Retinal pigment epithelial cell (primary cell): Measurements from ENCODE around the gene SENP6.
A peak's percentile ranks its signal among the peaks of the same experiment; 100 is the strongest.
"Not testable (repeated sequence)": the region's sequence is repeated elsewhere in the genome, so short reads cannot be mapped to it uniquely, and the experiment has no call there.

Experiments used
- DNase-seq: peaks from one replicate; pipeline ENCODE4 v3.0.0-alpha.2; 2010; ENCODE audit warnings: low read depth
- H3K4me3 ChIP-seq: 2 replicates; pipeline ENCODE4 v1.5.1; 2011; ENCODE audit warnings: mild to moderate bottlenecking, low read length, control low read depth, moderate library complexity
- CTCF ChIP-seq: conservative IDR thresholded peaks from 2 replicates; pipeline ENCODE4 v1.5.1; 2011; ENCODE audit warnings: low read depth, low read length, control low read depth, inconsistent platforms

SENP6 gene

GRCh38 chr6:75626561-75626960 is 24.9 kb downstream of the SENP6 start:
- TF ChIP-seq CTCF = no peak
- DNase-seq = no peak
- no peak overlapping the region for H3K4me3 ChIP-seq

GRCh38 chr6:75627708-75628107 is 26.0 kb downstream of the SENP6 start:
- H3K4me3 ChIP-seq, DNase-seq: not testable (repeated sequence)

- H3K4me3 ChIP-seq = no peak overlapping the region
- TF ChIP-seq CTCF = no peak
- no peak for DNase-seq
Measured at GRCh38 chr6:75631859-75632635, 30.4 kb downstream of the SENP6 start.

- no peak for DNase-seq
- TF ChIP-seq CTCF = no peak
- no peak overlapping the region for H3K4me3 ChIP-seq
Measured at GRCh38 chr6:75633045-75633444, 31.4 kb downstream of the SENP6 start.

- peak; percentile 30 for DNase-seq
- H3K4me3 ChIP-seq = no peak overlapping the region
- no peak for TF ChIP-seq CTCF
Measured at GRCh38 chr6:75642311-75642710, 40.6 kb downstream of the SENP6 start.

- TF ChIP-seq CTCF = no peak
- no peak overlapping the region for H3K4me3 ChIP-seq
- peak; percentile 37 for DNase-seq
Measured at GRCh38 chr6:75643173-75643572, 41.5 kb downstream of the SENP6 start.

GRCh38 chr6:75656479-75656878 is 54.8 kb downstream of the SENP6 start:
- TF ChIP-seq CTCF = no peak
- DNase-seq = no peak
- H3K4me3 ChIP-seq = no peak overlapping the region
